ENCODE measurements around the gene SPAG9.
A peak's percentile ranks its signal among the peaks of the same experiment; 100 is the strongest.

SPAG9 gene

GRCh38 chr17:50916708-50917417 lies 203.8 kb downstream of the SPAG9 start:
- DNase-seq (ENCODE audit: low spot score), result no peak

GRCh38 chr17:50916026-50916707 lies 204.5 kb downstream of the SPAG9 start:
- DNase-seq (ENCODE audit: low spot score), result peak; percentile 64

- no peak for DNase-seq (ENCODE audit: low spot score)
These were observed 206.1 kb downstream of the SPAG9 start for GRCh38 chr17:50914505-50915063.

- no peak for DNase-seq (ENCODE audit: low spot score)
These were observed 207.5 kb downstream of the SPAG9 start for GRCh38 chr17:50913120-50913519.
